ENCODE data around the gene ZFPM1. TPM values are rescaled to one million over a fixed set of nuclear protein-coding genes. Genes with fewer than 3 reads are reported as not detected.
A peak's percentile ranks its signal among the peaks of the same experiment; 100 is the strongest.

ZFPM1 gene
- total RNA-seq, 2 experiments from 2014 or later = 15.1 to 21.0 TPM

DNA sequence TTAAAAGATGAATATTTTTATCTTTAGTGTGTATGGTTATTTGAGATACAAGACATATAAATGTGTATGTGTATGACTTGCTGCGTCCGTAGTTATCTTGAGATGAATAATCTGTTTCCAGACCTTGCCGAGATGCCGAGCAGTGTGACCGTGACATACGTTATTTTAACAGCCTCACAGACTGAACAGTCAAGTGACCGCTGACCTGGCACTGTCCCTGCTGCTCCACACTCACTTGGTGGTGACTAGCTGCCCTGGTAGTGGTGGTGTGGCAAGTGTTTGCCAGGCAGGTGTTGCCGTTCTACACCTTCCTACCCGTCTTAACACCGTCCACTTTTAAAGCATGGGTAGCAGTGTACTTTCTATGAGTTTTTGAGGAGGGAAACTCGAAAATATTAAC lies 122.2 kb downstream of the ZFPM1 start:
- no peak overlapping the region for H3K4me3 Mint-ChIP-seq
- ATAC-seq (no peak), DNase-seq (no peak)
- peaks cover 40% of the 10 kb centered on the region for H3K4me1 Mint-ChIP-seq
- peaks cover 24% of the 10 kb centered on the region for H3K36me3 Mint-ChIP-seq
- no peaks in the 10 kb centered on the region for H3K9me3 Mint-ChIP-seq (ENCODE audit: low read depth)
- no peak overlapping the region for H3K27ac Mint-ChIP-seq
- no peaks in the 10 kb centered on the region for H3K27me3 Mint-ChIP-seq
- CTCF ChIA-PET = no interaction called here

- no peaks in the 10 kb centered on the region for H3K27me3 Mint-ChIP-seq
- CTCF ChIA-PET = no interaction called here
- no peak overlapping the region for H3K27ac Mint-ChIP-seq
- peaks cover 24% of the 10 kb centered on the region for H3K36me3 Mint-ChIP-seq
- no peak for ATAC-seq
- no peak overlapping the region for H3K4me3 Mint-ChIP-seq
- H3K9me3 Mint-ChIP-seq (ENCODE audit: low read depth) = no peaks in the 10 kb centered on the region
- peaks cover 36% of the 10 kb centered on the region for H3K4me1 Mint-ChIP-seq
- no peak for DNase-seq
These were observed 123.2 kb downstream of the ZFPM1 start for GRCh38 chr16:88576307-88576706.

GRCh38 chr16:88577166-88577565 lies 124.1 kb downstream of the ZFPM1 start:
- peaks cover 28% of the 10 kb centered on the region for H3K36me3 Mint-ChIP-seq
- ATAC-seq = no peak
- H3K4me3 Mint-ChIP-seq = no peak overlapping the region
- H3K27ac Mint-ChIP-seq = no peak overlapping the region
- no peaks in the 10 kb centered on the region for H3K27me3 Mint-ChIP-seq
- CTCF ChIA-PET = no interaction called here
- H3K4me1 Mint-ChIP-seq = peaks cover 32% of the 10 kb centered on the region
- no peaks in the 10 kb centered on the region for H3K9me3 Mint-ChIP-seq (ENCODE audit: low read depth)
- DNase-seq = no peak

DNA sequence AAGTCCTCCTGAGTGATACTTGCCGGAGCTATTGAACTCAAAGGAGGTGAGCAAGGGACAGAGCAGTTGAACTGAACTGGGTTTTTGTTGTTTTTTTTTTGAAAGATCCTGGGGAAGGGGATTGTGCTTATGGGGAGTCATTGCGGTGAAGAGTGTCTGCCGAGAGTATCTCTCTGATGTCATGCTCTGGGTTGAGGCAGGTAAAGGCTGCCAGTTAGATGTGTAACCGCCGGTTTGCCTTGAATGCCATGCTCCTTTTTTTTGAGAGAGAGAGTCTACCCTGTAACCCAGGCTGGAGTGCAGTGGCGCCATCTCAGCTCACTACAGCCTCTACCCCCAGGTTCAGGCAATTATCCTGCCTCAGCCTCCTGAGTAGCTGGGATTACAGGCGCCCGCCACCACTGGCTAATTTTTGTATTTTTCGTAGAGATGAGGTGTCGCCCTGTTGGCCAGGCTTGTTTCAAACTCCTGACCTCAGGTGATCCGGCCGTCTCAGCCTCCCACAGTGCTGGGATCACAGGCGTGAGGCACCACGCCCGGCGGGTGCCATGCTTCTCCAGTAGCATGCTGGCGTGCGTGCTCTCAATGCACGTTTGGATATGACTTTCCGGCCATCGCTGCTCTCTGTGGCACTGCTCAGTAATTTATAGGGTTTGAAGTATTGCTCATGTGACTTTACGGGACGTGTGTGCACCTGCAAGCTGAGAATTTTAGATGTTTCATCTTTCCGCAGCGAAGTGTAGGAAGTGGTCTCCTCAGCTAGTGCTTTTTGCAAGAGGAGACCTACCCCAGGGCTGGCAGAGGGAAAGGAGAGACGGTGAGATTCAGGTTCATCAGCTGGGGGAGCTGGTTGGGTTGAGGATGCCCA lies 125.6 kb downstream of the ZFPM1 start:
- ATAC-seq (peak; percentile 24), DNase-seq (no peak)
- CTCF ChIA-PET = no interaction called here
- Mint-ChIP-seq H3K4me1 (peaks cover 34% of the 10 kb centered on the region), H3K27me3 (no peaks in the 10 kb centered on the region), H3K27ac (peak overlapping the region; percentile 31), H3K9me3 (ENCODE audit: low read depth) (no peaks in the 10 kb centered on the region), H3K36me3 (peaks cover 27% of the 10 kb centered on the region), H3K4me3 (no peak overlapping the region)

DNA sequence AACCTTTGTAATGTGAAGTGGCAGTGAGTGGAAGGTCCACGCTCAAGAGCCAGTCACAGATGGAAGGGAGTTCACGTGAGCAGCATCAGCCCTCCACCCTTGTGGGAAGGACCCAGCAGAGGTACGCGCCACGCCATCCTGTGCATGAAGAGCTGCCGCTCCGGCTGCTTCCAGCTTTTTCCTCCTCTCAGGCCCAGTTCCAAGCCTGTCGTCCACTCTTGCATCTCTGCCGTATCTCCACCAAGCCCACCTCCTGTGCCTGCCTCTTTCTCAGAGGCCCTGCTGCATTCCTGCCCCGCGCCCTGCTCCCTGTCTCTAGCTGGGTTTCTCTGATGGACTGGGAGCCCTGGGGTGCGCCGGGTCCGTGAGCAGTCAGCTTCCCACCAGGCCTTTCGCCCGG lies 127.3 kb downstream of the ZFPM1 start:
- Mint-ChIP-seq H3K9me3 (ENCODE audit: low read depth) (no peaks in the 10 kb centered on the region), H3K27ac (no peak overlapping the region), H3K4me3 (no peak overlapping the region), H3K27me3 (no peaks in the 10 kb centered on the region), H3K4me1 (peaks cover 38% of the 10 kb centered on the region), H3K36me3 (peaks cover 25% of the 10 kb centered on the region)
- CTCF ChIA-PET = no interaction called here
- DNase-seq (no peak), ATAC-seq (no peak)

DNA sequence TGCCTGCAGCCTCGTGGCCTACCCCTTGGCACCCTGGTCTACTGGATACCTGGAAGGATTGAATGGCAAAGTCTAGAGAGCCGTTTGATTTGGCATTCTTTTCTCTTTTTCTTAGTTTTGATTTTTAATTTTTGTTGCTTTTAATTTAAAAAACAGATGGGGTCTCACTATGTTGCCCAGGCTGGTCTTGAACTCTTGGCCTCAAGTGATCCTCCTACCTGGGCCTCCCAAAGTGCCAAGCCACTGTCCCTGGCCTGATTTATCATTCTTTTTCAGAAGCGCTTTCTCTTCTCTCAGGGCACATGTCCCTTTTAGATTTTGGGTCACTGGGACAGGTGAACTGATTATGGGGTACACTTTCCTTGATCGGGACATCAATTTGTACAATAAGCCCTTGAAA lies 128.0 kb downstream of the ZFPM1 start:
- no peaks in the 10 kb centered on the region for H3K27me3 Mint-ChIP-seq
- CTCF ChIA-PET = interaction anchor here (1.9 kb wide), 1 partner anchor 11 kb away, joined by 10 read pairs; the partner anchor contains the start of gene ZC3H18
- no peak overlapping the region for H3K27ac Mint-ChIP-seq
- no peak overlapping the region for H3K4me3 Mint-ChIP-seq
- H3K4me1 Mint-ChIP-seq = peaks cover 43% of the 10 kb centered on the region
- H3K9me3 Mint-ChIP-seq (ENCODE audit: low read depth) = no peaks in the 10 kb centered on the region
- ATAC-seq (no peak), DNase-seq (no peak)
- H3K36me3 Mint-ChIP-seq = peaks cover 22% of the 10 kb centered on the region

GRCh38 chr16:88582912-88583575 lies 130.0 kb downstream of the ZFPM1 start:
- no peak for ATAC-seq
- Mint-ChIP-seq H3K4me3 (no peak overlapping the region), H3K4me1 (peaks cover 46% of the 10 kb centered on the region)

DNA sequence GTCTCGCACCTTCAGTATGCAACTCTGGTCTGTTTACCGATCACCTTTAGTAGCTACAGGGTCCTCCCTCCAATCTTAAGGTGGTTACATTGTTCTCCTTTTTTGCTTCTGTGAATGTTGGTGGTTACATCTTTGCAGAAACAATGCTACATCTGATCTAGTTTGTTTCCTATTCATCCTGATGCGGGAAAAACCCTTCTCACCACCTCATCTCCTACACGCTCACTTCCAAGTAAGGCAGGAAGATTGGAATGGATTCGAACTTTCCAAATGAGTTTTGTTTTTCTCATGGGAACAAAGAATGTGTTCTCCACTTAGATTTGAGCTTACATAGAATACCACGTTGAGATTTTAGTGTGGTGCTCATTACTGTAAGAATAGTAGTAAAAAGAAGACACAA lies 131.6 kb downstream of the ZFPM1 start:
- Mint-ChIP-seq H3K27ac (peak overlapping the region; percentile 10), H3K4me1 (peaks cover 55% of the 10 kb centered on the region)

More at GRCh38 chr16:88582912-88583575, 130.0 kb downstream of the ZFPM1 start:
- H3K36me3 Mint-ChIP-seq = peaks cover 25% of the 10 kb centered on the region
- no peak for DNase-seq
- CTCF ChIA-PET = interaction anchor here (1.9 kb wide), 2 partner anchors 13 to 37 kb away, joined by 5 to 10 read pairs; partner anchors contain the start of gene ZC3H18
- no peaks in the 10 kb centered on the region for H3K27me3 Mint-ChIP-seq
- no peaks in the 10 kb centered on the region for H3K9me3 Mint-ChIP-seq (ENCODE audit: low read depth)
- peak overlapping the region; percentile 45 for H3K27ac Mint-ChIP-seq

GRCh38 chr16:88585269-88585668 lies 132.2 kb downstream of the ZFPM1 start:
- Mint-ChIP-seq H3K27me3 (no peaks in the 10 kb centered on the region), H3K4me1 (peaks cover 60% of the 10 kb centered on the region), H3K4me3 (no peak overlapping the region), H3K27ac (peak overlapping the region; percentile 25), H3K9me3 (ENCODE audit: low read depth) (no peaks in the 10 kb centered on the region), H3K36me3 (peaks cover 40% of the 10 kb centered on the region)
- no peak for DNase-seq
- CTCF ChIA-PET = interaction anchor here (0.9 to 1.9 kb wide), 4 partner anchors 10 to 47 kb away, joined by 3 to 5 read pairs (median 4); no protein-coding TSS in a partner anchor
- ATAC-seq = no peak

More for the DNA sequence above, 131.6 kb downstream of the ZFPM1 start:
- H3K27me3 Mint-ChIP-seq = no peaks in the 10 kb centered on the region
- H3K36me3 Mint-ChIP-seq = peaks cover 36% of the 10 kb centered on the region
- no peaks in the 10 kb centered on the region for H3K9me3 Mint-ChIP-seq (ENCODE audit: low read depth)
- DNase-seq = no peak
- no peak for ATAC-seq
- CTCF ChIA-PET = interaction anchor here (0.9 to 1.9 kb wide), 4 partner anchors 11 to 48 kb away, joined by 3 to 5 read pairs (median 4); no protein-coding TSS in a partner anchor
- no peak overlapping the region for H3K4me3 Mint-ChIP-seq

GRCh38 chr16:88585927-88586581 lies 133.0 kb downstream of the ZFPM1 start:
- CTCF ChIA-PET = interaction anchor here (1.1 kb wide), 1 partner anchor 46 kb away, joined by 4 read pairs; no protein-coding TSS in a partner anchor
- ATAC-seq (no peak), DNase-seq (no peak)
- Mint-ChIP-seq H3K4me3 (no peak overlapping the region), H3K27me3 (no peaks in the 10 kb centered on the region), H3K9me3 (ENCODE audit: low read depth) (no peaks in the 10 kb centered on the region), H3K36me3 (peaks cover 43% of the 10 kb centered on the region), H3K27ac (no peak overlapping the region), H3K4me1 (peaks cover 60% of the 10 kb centered on the region)

Small RNA genes lying within 50 kb of the gene (microRNA-seq; reads per million reads assigned to microRNA genes)
- gene MIR5189 = 1.3 reads per million

Other genes starting within 250 kb of the ZFPM1 start
- under 1 TPM; 0.26 to 0.84 TPM for gene ZNF469, start 70.3 kb upstream of the ZFPM1 start, total RNA-seq
- 10 to 100 TPM; 88.1 to 93.9 TPM for gene ZC3H18, start 117.1 kb downstream of the ZFPM1 start, total RNA-seq
- gene IL17C, start 185.3 kb downstream of the ZFPM1 start, total RNA-seq = under 1 TPM in 1 of 2 experiments, not detected in 1; 0.29 TPM
- 100 to 1,000 TPM; 461 to 494 TPM for gene CYBA, start 197.8 kb downstream of the ZFPM1 start, total RNA-seq
- gene MVD, start 209.8 kb downstream of the ZFPM1 start, total RNA-seq = 100 to 1,000 TPM; 112 to 134 TPM
- 10 to 100 TPM in 1 of 2 experiments, 1 to 10 TPM in 1; 5.6 to 14.1 TPM for gene SNAI3, start 233.2 kb downstream of the ZFPM1 start, total RNA-seq